GM18520 (cell line): ENCODE results near the gene TMEM220.

Source experiments
- ATAC-seq: cut with Tn5 transposase; IDR thresholded peaks from one replicate; pipeline ENCODE4 v1.9.1; 2021; ENCODE audit not compliant: unreplicated experiment

Gene TMEM220

DNA sequence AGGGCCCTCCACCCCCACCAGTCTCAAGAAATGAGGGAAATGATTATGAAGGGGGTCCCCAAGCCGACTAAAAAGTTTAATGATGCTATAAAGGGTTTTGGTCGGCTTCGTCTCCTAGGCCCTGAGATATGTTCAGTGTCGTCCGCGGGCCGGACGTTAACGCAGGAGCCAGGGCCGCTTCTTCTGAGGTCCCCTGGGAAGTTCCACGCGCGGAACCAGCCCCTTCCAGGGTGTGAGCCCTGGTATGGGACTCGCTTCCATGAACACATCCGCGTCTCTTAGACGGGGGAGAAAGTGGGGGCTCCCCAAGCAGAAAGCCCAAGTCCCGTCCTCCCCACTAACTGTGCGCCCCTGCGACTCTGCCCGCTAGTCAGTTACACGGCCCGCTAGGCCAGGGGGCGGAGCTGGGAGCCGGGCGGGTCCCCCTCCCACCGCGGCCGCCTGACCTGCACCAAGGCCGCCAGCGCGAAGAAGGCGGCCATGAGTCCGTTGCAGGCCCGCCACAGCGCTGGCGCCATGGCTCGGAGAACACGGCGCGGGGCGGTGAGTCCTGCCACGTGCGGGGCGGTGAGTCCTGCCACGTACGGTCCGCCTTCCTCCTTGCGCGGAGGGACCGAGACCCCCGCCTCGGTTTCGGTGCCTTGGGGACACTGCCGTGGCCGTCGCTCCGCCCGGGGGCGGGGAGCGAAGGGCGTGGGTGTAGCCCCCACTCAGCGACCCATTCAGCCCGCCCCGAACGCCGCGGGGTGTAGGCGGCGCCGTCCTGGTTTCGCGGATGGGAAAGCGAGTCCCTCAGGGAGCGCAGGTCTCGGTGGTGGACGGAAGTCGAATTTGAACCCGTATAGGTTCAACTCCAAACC, at the start of gene TMEM220:
Gene TMEM220 (minus strand): TSS at position 690 of the 860 bp plus-strand sequence. CDS start 172 bp downstream, at position 518.
- peak; percentile 39 for ATAC-seq

DNA sequence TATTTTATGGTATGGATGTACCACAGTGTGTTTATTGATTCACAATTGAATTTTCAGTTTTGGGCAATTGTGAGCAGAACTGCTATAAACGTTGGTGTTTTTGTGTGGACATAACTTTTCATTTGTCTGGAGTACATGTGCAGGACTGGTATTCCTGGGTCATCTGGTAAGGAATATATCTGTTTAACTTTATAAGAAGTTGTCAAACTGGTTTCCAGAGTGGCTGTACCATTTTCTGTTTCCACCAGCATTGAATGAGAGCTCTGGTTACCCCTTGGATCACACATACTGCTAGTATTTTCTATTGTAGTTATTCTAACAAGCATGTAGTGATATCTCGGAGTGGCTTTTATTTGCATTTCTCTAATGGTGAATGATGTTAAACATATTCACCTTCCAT, 49.8 kb upstream of the TMEM220 start:
- ATAC-seq, result no peak

- no peak for ATAC-seq
Observed at GRCh38 chr17:10777890-10778289, 48.1 kb upstream of the TMEM220 start.

GRCh38 chr17:10777131-10777807, 47.4 kb upstream of the TMEM220 start:
- no peak for ATAC-seq

DNA sequence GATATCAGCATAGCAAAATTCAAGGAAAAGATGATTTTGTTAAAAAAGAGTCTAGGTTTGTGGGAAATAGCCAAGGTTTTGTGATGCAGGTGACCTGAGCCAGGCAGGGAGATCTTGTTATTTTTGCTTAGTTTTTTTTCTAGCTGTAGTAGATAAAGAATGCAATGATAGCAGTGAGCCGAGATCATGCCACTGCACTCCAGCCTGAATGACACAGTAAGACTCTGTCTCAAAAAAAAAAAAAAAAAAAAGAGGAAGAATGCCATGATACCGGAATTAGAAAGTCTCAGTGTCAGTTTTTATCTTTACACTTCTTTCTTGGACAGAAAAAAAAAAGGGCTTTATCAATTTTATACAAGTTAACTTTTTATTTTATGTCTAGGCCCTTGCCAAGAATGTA, 46.6 kb upstream of the TMEM220 start:
- no peak for ATAC-seq

- no peak for ATAC-seq
Observed at GRCh38 chr17:10775740-10776356, 46.0 kb upstream of the TMEM220 start.

- no peak for ATAC-seq
Observed at GRCh38 chr17:10775058-10775457, 45.2 kb upstream of the TMEM220 start.

DNA sequence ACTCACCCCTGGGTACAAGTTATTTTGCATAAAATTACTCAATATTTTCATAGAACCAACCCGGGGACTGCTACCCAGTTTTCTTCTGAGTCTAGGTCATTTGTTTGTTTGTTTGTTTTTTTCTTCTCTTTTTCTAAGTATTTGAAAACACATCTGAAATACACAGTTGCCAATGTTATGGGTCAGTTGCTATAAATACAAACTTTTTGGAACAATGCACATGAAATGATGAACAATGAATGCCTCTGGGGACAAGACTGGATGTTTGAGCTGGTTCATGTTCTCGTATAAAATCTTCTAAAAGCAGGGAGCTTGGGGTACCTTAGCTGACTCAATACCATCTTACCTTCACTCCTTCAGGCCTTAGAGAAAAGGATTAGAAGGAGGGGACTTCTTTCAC, 43.6 kb upstream of the TMEM220 start:
- no peak for ATAC-seq

DNA sequence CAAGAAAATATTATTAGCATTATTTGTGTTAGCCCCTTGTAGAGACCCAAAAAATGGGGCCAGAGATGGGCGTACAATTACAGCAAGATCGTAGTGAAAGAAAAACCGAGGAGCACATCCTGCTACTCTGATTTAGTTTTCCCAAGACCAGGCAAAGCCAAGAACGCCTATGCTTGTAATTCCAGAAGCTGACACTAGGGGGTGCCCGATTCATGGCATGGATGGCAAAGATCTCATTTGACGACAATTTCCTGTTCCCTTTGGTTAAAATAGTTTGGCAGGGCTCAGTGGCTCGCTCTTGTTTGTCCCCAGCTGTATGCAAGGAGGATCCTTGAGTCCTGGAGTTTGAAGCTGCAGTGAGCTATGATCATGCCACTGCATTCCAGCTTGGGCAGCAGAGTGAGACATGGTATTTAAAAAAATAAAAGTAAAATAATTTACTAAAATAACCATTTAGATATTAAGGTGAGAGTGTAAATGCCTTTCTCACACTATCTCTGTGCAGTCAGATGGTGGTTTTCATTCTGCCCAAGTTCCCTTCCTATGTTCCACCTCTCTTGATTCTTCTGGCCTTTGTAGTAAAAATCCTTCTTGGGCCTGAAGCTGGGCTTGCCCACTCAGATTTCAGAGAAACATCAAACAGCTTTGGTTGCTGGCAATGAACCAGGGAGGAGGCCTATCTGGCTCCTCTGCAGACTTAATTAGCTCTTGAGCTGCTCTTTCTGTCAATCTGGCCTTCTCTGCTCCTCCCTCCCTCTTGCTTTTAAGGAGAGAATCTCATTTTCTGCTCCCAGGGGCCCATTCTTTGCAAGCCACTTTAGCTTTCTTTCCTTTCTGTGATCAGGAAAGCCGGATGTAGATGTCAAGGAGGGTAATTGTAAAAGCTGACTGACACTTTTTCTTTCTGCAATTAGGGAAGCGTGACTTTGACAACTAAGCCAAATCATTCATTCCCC, 42.9 kb upstream of the TMEM220 start:
- no peak for ATAC-seq

- ATAC-seq, result no peak
Observed at GRCh38 chr17:10771148-10771547, 41.3 kb upstream of the TMEM220 start.

DNA sequence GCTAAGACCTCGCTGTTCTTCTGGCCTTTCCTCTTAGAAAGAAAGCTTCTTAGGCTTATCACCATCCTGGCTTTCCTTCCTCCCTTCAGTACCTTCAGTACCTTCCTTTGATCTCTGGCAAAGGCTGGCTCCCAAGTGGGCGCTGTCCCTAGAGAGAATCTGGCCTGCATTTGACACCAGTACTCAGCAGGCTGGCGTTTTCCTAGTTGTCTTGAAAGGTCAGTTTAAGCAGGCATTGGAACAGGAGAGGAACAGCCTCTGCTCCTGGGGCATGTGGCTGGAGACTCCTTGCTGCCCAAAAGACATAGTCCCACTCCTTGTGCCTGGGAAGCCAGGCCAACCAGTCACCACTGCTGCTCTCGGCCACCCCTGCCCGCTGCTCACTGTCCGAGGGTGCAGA, 40.0 kb upstream of the TMEM220 start:
- no peak for ATAC-seq

- ATAC-seq, result no peak
Observed at GRCh38 chr17:10768750-10769251, 39.0 kb upstream of the TMEM220 start.

- no peak for ATAC-seq
Observed at GRCh38 chr17:10767232-10767631, 37.4 kb upstream of the TMEM220 start.

DNA sequence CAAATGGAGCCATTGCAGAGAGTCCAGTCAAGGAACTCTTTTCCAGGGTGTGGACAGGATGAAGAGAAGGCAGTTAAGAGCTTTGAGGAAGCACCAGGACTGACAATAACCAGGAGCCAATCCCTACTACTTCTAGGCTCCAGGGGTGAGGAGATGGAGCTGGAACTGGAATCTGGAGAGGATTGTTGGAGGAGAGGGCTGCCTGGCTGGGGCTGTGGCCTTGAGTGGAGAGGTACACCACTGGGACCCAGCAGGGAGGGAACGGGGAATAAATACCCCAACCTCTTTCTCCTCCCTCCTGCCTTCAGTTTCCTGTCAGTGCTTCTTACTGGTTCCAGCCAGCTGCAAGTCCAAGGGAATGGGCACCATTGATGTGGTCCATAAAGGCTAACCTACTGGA, 32.2 kb upstream of the TMEM220 start:
- ATAC-seq, result no peak

DNA sequence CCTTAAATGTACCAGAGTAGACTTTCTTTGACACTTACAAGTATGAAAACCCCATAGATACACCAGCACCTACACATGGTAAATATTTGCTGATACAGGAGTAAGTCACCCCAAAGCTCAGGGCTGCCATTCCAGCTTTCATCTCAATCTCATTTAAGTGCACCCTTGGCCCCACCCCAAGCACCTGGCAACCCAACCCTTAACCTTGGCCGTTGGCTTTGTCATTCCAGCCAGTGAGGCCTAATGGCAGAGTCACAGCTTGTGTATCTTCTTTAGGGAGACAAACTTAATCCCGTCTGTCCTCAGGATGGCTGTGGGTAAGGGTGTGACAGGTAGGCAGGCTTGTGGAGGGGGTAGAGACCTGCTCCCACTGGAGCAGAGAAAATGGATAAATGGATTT, 31.5 kb upstream of the TMEM220 start:
- no peak for ATAC-seq

DNA sequence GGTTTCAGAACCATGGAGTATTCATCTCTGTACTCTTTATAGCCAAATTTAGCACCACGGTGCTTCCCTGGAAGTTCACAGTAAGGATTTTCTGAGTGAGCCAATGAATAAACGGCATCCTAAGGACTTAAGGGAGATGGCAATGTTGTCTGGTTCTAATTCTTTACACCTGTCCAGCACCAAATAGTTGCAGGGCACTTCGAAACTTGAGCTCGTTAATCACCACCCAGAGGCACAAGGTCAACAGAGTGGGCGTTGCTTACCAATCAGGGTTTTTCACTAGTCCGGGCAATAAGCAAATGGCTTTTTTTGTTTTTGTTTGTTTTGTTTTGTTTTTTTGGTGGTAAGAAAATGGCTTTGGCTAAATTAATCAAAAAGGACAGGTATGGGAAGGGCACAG, 28.2 kb upstream of the TMEM220 start:
- no peak for ATAC-seq

- no peak for ATAC-seq
Observed at GRCh38 chr17:10757647-10758046, 27.8 kb upstream of the TMEM220 start.

GRCh38 chr17:10757067-10757466, 27.2 kb upstream of the TMEM220 start:
- ATAC-seq, result no peak

DNA sequence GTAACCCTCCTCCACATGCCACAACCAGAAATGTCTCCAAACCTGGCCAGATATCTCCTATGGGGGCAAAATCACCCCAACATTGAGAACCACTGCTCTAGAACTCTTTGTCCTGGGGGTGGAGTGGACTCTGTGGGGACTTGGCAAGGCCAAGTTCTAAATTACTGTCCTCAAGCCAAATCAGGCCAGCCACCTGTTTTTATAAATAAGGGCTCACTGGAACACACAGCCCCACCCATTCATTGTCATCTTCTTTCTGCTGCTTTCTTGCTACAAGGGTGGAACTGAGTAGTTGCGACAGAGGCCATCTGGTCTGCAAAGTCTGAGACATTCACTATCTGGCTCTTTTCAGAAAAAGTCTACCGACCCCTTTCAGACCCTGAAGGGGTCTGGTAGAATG, 26.8 kb upstream of the TMEM220 start:
- no peak for ATAC-seq

DNA sequence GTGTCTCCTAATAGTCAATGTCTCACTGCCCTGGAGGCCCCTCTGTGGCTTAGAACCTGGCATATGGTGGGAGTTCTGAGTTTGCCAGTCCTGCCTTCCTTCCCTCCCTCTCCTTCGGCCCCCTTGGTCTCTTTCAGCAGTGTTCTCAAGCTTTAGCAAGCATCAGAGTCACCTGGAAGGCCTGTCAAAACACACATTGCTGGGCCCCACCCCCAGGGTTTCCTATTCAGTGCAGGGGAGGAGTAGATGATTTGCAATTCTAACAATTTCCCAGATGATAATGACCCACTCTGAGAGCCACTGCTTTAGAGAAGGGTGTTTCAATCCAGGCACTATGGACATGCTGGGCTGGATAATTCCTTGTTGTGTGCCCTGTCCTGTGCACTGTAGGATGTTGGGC, 26.4 kb upstream of the TMEM220 start:
- no peak for ATAC-seq
